GM21447 (cell line): ENCODE results near the gene P3H4.
"Not testable (repeated sequence)": the region's sequence is repeated elsewhere in the genome, so short reads cannot be mapped to it uniquely, and the experiment has no call there.

ENCODE experiments used
- ATAC-seq: cut with Tn5 transposase; IDR thresholded peaks from one replicate; pipeline ENCODE4 v1.9.1; 2021; ENCODE audit not compliant: unreplicated experiment

The P3H4 gene

DNA sequence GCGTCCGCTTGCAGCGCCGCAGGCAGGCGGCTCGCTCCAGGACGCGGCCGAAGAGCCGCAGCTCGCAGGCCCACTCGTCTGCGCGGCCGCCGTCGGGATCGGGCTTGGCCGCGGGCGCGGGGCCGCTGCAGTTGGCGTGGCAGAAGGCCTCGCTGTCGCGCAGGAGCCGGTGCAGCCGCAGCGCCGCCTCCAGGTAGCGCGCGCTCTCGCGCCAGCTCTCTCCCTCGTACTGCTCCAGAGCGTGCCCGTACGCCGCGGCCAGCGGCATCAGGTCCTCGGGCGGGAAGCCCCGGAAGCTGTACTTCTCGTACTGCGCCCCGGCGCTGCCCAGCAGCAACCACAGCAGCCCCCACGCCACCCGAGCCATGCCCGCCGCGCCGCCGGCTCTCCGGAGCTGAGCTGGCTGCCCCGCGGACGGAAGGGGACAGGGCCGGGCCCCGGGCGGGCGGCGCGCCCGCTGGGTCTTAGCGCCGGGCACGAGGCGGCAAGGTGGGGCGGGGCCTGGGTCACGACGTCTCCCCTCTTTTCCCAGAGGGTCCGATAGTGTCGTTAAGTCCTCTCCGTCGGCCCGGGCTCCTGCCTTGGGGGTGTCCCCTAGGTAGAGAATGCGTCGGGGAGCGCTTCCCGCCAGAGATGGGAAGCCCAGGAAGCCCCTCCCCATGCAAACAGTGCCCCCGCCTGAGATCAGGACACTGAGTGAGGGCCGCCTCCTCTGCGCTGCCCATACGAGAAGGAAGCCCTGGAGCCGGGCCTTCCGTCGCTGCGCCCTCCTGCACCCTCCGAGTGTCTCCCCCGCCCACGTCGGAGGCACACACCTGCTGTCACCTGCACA lies at the start of gene P3H4:
TSS of gene P3H4 (minus strand) at position 401 of the 832 bp plus-strand sequence. CDS start at position 367, 34 bp downstream.
- peak; percentile 75 for ATAC-seq

GRCh38 chr17:41860254-41860931 lies 48.6 kb upstream of the P3H4 start:
- no peak for ATAC-seq

DNA sequence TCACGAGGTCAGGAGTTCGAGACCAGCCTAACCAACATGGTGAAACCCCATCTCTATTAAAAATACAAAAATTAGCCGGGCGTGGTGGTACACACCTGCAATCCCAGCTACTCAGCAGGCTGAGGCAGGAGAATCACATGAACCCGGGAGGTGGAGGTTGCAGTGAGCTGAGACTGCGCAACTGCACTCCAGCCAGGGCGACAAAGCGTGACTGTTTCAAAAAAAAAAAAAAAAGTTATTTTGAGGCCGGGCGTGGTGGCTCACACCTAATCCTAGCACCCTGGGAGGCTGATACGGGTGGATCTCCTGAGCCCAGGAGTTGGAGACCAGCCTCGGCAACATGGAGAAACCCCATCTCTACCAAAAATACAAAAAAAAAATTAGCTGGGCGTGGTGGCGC lies 39.6 kb upstream of the P3H4 start:
- not testable (repeated sequence) for ATAC-seq

- no peak for ATAC-seq
These were observed 37.7 kb upstream of the P3H4 start for GRCh38 chr17:41849251-41849990.

GRCh38 chr17:41848788-41849187 lies 37.0 kb upstream of the P3H4 start:
- ATAC-seq = no peak

DNA sequence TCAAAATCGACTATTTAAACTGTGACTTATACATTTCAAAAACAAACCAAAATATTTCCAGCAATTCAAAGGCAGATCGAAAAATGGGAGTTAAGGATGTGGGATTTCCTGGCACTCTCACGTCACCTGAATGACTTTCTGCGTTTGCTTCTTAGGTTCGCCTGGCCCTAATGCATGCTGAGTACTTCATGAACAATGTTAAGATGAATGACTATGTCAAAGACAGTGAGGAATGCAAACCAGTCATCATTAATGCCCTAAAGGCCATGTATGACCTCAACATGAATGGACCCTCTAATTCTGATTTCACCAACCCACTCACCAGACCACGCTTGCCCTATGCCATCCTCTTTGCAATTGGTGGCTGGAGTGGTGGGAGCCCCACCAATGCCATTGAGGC lies 33.2 kb upstream of the P3H4 start:
- no peak for ATAC-seq

DNA sequence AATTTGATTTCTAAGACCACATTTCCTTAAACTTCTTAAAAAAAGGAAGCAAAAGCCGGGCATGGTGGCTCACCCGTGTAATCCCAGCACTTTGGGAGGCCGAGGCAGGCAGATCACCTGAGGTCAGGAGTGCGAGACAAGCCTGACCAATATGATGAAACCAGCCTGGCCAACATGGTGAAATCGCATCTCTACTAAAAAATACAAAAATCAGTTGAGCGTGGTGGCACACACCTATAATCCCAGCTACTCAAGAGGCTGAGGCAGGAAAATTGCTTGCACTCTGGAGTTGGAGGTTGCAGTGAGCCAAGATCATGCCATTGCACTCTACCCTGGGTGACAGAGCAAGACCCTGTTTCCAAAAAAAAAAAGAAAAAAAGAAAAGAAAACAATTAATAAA lies 29.0 kb upstream of the P3H4 start:
- ATAC-seq = not testable (repeated sequence)

- not testable (repeated sequence) for ATAC-seq
These were observed 27.7 kb upstream of the P3H4 start for GRCh38 chr17:41839448-41839847.

DNA sequence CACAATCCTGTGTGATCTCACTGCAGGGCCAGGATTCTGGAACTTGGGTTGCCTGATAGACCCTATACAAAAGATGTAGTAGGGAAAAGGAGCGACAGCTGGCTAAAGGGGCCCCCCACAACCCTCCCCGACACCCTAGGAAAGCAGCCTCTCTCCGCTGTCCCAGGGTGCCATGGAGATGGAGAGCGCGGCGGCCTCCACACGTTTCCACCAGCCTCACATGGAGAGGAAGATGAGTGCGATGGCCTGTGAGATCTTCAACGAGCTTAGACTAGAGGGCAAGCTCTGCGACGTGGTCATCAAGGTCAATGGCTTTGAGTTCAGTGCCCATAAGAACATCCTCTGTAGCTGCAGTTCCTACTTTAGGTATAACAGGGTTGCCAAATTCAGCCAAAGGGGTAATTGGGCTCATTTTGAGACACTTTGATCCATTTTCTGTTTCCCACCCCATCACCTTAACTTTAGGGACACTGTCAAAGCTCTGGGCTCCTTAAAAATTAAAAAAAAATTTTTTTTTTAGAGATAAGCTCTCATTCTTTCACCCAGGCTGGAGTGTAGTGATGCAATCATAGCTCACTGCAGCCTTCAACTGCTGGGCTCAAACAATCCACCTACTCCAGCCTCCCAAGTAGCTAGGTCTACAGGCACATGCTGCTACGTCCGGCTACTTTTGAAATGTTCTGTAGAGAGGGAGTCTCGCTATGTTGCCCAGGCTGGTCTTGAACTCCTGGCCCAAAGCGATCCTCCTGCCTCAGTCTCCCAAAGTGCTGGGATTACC lies 26.2 kb upstream of the P3H4 start, which contains the start of gene KLHL10:
TSS of gene KLHL10 (plus strand) at position 65 of the 778 bp plus-strand sequence. CDS start at position 173, 108 bp downstream.
- no peak for ATAC-seq

DNA sequence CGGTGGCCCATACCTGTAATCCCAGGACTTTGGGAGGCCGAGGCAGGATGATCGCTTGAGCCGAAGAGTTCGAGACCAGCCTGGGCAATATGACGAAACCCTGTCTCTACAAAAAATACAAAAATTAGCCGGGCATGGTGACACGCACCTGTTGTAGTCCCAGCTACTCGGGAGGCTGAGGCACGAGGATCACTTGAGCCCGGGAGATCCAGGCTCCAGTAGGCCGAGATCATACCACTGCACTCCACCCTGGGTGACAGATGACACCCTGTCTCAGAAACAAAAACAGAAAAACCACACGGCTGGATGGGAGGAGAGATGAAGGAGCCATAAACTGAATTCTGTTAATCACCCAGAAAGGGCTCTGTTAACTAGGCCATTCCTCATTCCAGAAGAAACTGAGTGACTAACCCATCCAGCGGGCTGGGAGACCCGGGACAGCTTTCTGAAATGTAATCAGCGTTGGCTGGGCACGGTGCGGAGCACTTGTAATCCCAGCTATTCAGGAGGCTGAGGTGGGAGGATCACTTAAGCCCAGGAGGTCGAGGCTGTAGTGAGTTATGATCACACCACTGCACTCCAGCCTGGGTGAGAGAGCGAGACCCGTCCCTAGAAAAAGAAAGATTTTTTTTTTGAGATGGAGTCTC lies 24.9 kb upstream of the P3H4 start:
- ATAC-seq = no peak

DNA sequence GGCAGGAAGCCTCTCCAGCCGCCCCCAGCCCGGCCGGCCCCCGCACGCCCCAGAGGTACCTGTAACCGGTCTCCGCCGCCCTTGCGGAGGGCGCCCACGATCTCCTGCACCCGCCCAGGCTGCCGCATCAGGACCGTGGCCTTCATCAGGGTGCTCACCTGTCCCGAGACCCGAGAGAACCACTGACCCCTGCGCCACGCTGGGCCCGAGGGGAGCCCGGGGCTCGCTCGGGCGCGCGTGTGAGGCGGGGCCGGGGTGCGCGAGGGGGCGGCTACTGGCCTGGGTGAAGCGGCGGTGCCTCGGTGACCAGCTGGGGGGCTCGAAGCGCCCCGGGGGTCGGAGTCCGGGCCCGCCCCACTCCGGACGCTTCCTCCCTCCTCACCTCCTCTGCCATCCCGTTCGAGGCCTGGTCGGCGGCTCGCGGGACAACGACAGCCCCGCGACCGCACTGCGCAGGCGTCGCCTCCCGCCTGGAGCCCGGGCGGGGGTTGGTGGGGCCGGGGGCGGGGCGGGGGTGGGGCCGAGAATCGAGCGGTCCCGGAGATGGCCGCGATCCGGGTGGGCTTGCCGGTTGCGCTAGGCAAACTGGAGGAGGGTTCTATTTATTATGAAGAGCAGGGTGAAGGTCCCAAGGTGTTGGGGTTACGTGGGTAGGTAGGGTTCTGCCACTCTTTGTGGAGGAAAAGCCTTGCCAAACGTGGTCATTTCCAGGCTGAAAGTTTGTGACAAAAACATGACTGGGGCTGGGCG lies 24.2 kb upstream of the P3H4 start, which contains the start of gene NT5C3B:
TSS of gene NT5C3B (minus strand) at position 433 of the 750 bp plus-strand sequence. CDS start at position 394, 39 bp downstream.
- peak; percentile 55 for ATAC-seq

DNA sequence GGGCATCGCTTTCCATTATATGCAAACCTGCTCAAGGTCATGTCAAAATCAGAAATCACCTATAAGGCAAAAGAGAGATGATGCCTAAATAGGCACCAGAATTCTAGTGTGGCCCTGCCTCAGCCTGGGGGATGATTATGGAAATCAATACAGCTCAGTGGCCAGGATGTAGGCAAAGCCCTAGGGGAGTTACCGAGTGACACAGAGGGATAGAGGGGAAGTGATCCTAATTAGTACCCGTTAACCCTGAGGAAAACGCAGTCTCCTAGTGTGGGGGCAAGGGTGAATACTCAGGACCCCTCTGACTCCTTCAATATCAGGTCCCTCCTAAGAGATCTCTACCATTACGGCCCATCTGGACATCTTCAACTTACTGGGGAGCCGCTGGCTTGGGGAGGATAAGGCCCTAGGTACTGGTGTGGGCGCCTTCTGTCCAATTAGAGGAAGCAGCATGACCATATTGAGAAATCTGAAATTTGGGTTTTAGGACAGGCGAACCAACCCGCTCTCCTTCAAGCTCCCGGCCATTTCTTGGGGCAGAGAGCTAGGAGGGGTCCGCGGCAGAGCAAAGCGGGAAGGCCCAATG lies 23.6 kb upstream of the P3H4 start:
- ATAC-seq = no peak

DNA sequence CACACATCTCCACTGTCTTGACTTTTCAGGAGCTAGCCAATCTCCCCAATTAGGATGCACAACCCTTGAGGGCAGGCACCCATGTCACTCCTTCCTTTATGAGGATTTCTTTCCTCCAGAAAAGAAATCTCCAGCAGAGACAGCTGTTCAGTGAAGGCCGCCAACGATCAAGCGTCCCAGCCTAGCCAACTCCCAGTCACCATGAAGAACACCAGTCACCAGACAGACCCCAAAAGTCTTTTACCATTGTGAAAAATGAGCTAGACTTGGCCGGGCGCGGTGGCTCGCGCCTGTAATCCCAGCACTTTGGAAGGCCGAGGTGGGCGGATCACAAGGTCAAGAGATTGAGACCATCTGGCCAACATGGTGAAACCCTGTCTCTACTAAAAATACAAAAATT lies 18.2 kb upstream of the P3H4 start:
- not testable (repeated sequence) for ATAC-seq

- no peak for ATAC-seq
These were observed 13.6 kb upstream of the P3H4 start for GRCh38 chr17:41825175-41825845.

DNA sequence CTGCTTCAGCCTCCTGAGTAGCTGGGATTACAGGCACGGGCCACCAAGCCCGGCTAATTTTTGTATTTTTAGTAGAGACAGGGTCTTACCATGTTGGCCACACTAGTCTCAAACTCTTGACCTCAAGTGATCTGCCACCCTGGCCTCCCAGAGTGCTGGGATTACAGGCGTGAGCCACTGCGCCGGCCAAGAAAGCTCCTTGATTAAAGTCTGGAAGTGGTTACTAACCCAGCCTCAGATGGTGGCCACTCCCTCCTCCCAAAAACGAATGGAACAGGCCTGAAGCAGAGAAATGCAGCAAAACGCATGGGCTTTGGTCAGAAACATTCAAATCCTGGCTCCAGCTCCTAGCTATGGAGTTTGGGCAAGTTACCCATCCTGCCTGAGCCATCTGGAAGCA lies 12.3 kb upstream of the P3H4 start:
- no peak for ATAC-seq

- no peak for ATAC-seq
These were observed 11.8 kb upstream of the P3H4 start for GRCh38 chr17:41823580-41823979.

DNA sequence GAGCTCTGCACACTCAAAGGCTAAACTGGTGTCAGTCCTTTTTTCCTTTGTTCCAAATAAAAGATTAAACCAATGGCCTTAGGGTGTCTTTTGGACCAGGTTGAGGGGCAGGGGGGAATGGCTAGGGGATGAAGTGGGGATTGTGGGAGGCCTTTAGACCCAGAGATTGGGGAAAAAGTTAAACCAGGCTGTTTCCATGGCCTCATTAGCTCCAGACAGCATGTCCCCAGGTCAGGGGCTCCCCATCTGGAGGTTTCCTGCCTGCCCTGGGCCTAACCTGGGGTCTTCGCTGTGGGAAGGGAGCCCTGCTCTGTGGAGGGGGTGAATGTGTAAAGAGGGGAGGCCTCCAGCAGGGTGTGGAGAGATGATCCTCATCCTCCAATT lies 11.4 kb upstream of the P3H4 start:
- no peak for ATAC-seq
